GM12891 (cell line): ENCODE results near the gene RIMBP2.

Source experiments
- DNase-seq: peaks from one replicate; pipeline ENCODE4 v3.0.0; 2011; ENCODE audit warnings: low spot score; ENCODE audit not compliant: insufficient read length
- FAIRE-seq: peaks from 2 replicates; lab custom pipeline; 2011; peaks lifted over from hg19 to GRCh38; lab: Jason Lieb, UNC
- PAX5 ChIP-seq: IDR thresholded peaks from 2 replicates; pipeline ENCODE4 v1.6.1; 2011; ENCODE audit warnings: low read length, moderate library complexity, mild to moderate bottlenecking; ENCODE audit not compliant: insufficient read depth, severe bottlenecking
- POLR2A ChIP-seq: IDR thresholded peaks from 2 replicates; pipeline ENCODE4 v1.6.1; 2011; ENCODE audit warnings: low read depth, low read length, control low read depth
- POLR2AphosphoS5 ChIP-seq: IDR thresholded peaks from 2 replicates; pipeline ENCODE4 v1.6.1; 2011; ENCODE audit warnings: low read depth, low read length, control low read depth
- POU2F2 ChIP-seq: IDR thresholded peaks from 2 replicates; pipeline ENCODE4 v1.6.1; 2011; ENCODE audit warnings: low read depth, mild to moderate bottlenecking, control low read depth, low read length, moderate library complexity
- SPI1 ChIP-seq: IDR thresholded peaks from 2 replicates; pipeline ENCODE4 v1.6.1; 2011; ENCODE audit warnings: low read depth, low read length, control low read depth
- TAF1 ChIP-seq: IDR thresholded peaks from 2 replicates; pipeline ENCODE4 v1.6.1; 2011; ENCODE audit warnings: low read depth, low read length, control low read depth

Gene RIMBP2

DNA sequence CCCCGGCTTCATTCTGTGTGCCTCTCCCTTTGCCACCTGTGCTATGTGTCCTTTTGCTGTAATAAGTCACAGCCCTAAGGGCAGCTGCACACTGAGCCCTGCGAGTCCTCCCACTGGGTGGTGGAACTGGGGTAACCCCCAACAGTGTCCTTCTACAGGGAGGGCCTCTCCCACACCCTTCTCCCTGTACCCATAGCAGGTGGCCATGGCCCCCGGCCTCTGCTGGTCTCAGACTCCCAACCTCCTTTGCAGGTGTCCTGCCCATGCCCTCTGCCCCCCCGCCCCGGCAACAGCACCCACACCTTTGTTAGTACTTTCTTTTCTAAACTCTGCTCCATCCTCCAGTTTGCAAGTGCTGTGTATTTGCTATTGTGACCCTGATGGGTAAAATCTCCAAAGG, 206.6 kb downstream of the RIMBP2 start:
- DNase-seq = no peak
- TF ChIP-seq POLR2AphosphoS5 (no peak), TAF1 (no peak), SPI1 (no peak), PAX5 (no peak), POLR2A (no peak), POU2F2 (no peak)
- no peak for FAIRE-seq

DNA sequence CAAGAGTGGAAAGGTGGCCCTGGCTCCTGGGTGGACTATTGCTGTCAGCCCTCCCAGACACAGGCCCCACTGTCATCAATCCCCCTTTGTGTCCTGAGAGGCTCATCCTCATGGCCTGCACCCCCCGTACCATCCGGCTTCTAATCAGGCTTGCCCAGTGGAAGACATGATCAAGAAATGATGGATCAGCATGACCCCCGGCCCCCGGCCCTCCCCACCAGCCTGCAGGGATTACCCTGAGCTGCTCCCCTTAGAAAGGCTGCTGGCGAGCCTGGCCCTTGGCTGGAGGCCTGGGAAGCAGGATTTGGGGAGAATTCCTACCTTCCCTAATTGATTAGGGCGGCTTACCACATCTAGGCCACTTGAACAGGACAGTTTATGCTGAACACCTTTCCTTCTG, 207.3 kb downstream of the RIMBP2 start:
- FAIRE-seq (no peak), DNase-seq (no peak)
- TF ChIP-seq PAX5 = no peak
- no peak for TF ChIP-seq POLR2A
- TF ChIP-seq SPI1 = no peak
- TF ChIP-seq TAF1 = no peak
- TF ChIP-seq POU2F2 = no peak
- no peak for TF ChIP-seq POLR2AphosphoS5

DNA sequence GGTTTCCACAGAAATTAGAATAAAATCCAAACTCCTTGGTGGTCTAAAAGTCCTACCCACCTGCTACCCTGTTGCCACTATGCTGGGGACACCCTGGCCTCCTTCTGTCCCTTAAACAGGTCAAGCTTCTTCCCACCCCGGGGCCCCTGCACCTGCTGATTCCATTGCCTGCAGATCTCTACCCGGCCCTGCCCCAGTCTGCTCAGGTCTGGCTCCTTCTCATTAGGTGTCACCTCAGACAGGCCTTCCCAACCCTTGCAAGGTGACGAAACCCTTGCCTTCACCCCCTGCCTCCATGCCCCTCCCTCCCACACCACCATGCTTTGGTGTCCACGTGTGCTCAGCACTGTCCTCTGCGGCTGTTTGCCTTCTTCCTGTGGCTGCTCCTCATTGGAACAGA, 207.8 kb downstream of the RIMBP2 start:
- no peak for TF ChIP-seq SPI1
- TF ChIP-seq TAF1 = no peak
- no peak for TF ChIP-seq POLR2A
- no peak for TF ChIP-seq POLR2AphosphoS5
- TF ChIP-seq PAX5 = no peak
- TF ChIP-seq POU2F2 = no peak
- DNase-seq (no peak), FAIRE-seq (no peak)

DNA sequence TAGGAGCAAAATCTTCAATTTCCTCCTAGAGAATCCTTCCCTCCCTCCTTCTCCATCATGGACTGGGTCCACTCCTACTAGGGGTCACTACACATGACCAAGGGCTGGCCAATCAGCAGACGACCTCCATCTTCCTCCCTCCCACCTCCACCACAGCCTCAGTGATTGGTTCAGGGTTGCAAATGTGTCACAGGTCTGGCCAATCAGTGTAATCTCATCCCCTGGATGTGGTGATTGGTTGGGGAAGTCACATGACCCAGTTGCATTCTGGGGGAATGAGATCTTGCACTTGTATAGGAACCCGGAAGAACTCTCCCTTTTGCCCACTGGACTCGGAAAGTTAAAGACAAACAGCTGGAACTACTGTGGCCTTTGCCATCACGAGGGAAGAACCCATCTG, 209.3 kb downstream of the RIMBP2 start:
- DNase-seq = no peak
- no peak for TF ChIP-seq POLR2AphosphoS5
- no peak for TF ChIP-seq PAX5
- no peak for TF ChIP-seq POU2F2
- TF ChIP-seq SPI1 = no peak
- TF ChIP-seq POLR2A = no peak
- no peak for TF ChIP-seq TAF1
- FAIRE-seq = no peak

DNA sequence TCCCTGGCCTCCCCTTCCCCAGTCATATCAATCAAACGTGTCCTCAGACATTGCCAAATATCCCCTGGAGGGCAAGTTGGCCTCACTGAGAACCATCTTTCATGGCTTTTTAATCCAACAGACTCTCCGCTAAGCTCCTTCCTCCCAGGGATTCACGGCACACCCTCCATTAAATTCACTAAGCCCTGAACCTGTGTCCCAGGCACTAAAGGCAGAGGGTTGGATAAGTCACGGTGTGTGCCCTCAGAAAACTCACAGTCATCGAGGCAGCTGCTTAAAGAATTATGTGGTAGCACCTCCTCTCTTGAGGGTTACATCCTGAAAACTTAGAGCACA, 211.3 kb downstream of the RIMBP2 start:
- FAIRE-seq (no peak), DNase-seq (no peak)
- TF ChIP-seq POLR2AphosphoS5 = no peak

DNA sequence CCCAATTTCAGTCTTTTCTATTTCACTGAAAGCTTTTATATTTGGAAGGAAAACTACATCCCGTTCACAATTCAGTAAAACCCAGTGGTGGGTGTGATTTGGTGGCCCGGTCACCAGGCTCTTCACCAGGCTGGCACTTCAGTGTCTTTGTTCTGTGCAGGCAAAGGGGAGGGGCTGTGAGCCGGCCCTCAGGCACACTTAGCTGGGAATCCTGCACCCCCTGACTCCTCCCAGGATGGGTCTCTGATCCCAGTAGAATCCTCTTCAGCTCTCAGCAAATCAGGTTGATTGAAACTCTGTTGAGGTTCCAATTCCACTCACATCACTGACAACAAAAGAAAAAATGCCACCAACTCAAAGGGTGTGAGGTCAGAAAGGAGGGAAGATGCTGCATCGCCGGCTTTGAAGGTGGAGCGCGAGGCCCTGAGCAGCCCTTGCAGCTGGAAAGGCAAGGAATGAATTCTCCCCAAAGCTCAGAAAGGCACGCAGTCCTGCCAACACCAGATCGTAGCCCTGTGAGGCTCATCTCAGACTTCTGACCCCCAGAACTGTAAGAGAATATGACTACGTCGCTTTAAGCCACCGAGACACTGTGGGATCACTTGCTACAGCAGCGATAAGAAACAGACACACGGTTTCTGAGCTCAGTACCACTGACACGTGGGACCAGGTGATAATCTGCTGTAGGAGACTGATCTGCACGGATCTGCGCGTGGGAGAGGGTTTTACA, 211.8 kb downstream of the RIMBP2 start:
- FAIRE-seq (no peak), DNase-seq (no peak)
- no peak for TF ChIP-seq PAX5
- no peak for TF ChIP-seq POU2F2
- TF ChIP-seq SPI1 = no peak
- no peak for TF ChIP-seq POLR2A
- TF ChIP-seq TAF1 = no peak
- TF ChIP-seq POLR2AphosphoS5 = no peak

DNA sequence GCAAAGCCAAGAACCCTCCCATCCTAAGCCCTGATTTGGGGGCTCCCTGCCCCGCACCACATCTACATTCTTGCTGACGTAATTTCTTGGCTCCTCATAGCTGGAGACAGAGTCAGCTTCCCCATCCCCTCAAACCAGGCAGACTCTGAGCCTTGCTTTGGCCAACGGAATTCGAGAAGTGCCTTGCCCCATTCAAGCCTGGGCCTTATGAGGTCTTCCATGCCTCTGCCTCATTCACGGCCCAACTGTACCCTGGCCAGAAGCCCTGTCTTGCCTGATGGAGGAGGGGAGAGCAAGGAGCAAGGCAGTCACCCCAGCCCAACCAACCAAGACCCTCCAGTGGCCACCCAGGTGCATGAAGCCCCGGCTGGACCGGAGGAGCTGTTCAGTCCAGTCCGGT, 214.3 kb downstream of the RIMBP2 start:
- TF ChIP-seq PAX5 (no peak), POU2F2 (no peak), TAF1 (no peak), POLR2AphosphoS5 (no peak), POLR2A (no peak), SPI1 (no peak)
- DNase-seq = no peak
- FAIRE-seq = no peak

DNA sequence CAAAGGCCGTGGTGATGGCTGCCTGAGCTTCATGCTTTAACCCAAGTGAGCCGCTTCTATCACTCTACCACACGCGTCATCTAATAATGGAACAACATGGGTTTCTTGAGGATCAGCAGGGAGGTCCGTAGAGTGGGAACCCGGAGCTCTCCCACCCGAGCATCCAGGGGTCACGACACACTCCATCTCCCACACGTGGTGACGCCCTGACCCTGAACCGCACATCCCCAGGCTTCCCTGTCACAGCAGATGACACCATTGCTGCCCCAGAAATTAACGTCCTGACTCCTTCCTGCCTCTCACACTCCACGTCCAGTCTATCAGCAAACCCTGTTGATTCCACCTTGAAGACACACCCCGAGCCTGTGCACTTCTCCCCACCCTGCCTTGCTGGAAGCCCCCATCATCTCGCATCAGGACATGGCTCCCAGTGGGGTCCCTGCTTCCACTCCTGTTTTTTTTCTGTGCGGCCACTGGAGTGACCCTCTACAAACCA, 215.2 kb downstream of the RIMBP2 start:
- TF ChIP-seq POLR2A (no peak), POU2F2 (no peak), PAX5 (no peak), SPI1 (no peak)
- DNase-seq = no peak
- no peak for FAIRE-seq

DNA sequence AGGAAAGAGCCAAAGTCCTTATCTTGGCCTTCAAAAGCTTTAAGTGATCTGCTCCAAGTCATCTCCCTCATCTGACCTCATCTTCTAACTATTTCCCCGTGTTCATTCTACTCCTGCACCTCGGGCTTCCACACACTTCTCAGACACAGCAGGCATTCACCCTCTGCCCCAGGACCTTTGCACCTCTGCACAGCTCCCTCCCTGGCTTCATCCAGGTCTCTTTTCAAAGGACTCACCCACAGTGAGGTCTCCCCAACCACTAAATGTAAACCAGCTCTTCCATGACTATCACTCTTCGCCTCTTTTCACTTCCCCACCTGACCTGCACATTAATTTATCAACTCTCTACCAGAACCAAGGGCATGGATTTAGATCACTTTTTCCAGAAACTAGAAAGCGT, 216.6 kb downstream of the RIMBP2 start:
- DNase-seq (no peak), FAIRE-seq (no peak)
- no peak for TF ChIP-seq POLR2A
- TF ChIP-seq PAX5 = no peak
- no peak for TF ChIP-seq TAF1
- no peak for TF ChIP-seq POLR2AphosphoS5
- TF ChIP-seq SPI1 = no peak
- TF ChIP-seq POU2F2 = no peak
